Memory B cell (primary cell): ENCODE measurements around the gene CES2.

ENCODE experiments used
- ATAC-seq: fragments of 150-1000 bp; cut with Tn5 transposase; 2 replicates; pipeline ENCODE4 v1.10.0; 2021; ENCODE audit warnings: low read depth, mild to moderate bottlenecking, moderate library complexity
- DNase-seq, 2 donors: peaks; one replicate each; pipeline ENCODE4 v3.0.0; 2022; ENCODE audit warnings: low spot score in 2 of 2
- H3K27ac Mint-ChIP-seq: one replicate; pipeline ENCODE4 v1.8.0; 2022; ENCODE audit warnings: mild to moderate bottlenecking, moderate library complexity, mixed read lengths
- H3K27me3 Mint-ChIP-seq: one replicate; pipeline ENCODE4 v1.8.0; 2022; ENCODE audit warnings: mixed read lengths
- H3K36me3 Mint-ChIP-seq: one replicate; pipeline ENCODE4 v1.8.0; 2022; ENCODE audit warnings: mild to moderate bottlenecking, mixed read lengths
- H3K4me1 Mint-ChIP-seq: one replicate; pipeline ENCODE4 v1.8.0; 2022; ENCODE audit warnings: mixed read lengths
- H3K4me3 Mint-ChIP-seq: one replicate; pipeline ENCODE4 v1.8.0; 2022; ENCODE audit warnings: mild to moderate bottlenecking, moderate library complexity, mixed read lengths
- H3K9me3 Mint-ChIP-seq: one replicate; pipeline ENCODE4 v1.8.0; 2022; ENCODE audit warnings: mixed read lengths

CES2 gene

GRCh38 chr16:66898933-66899309 lies 36.4 kb upstream of the CES2 start:
- no peaks in the 10 kb centered on the region for H3K9me3 Mint-ChIP-seq
- H3K4me1 Mint-ChIP-seq: peaks cover 5% of the 10 kb centered on the region
- H3K4me3 Mint-ChIP-seq: no peak overlapping the region
- DNase-seq (no peak), ATAC-seq (no peak)
- no peak overlapping the region for H3K27ac Mint-ChIP-seq
- peaks cover 2% of the 10 kb centered on the region for H3K27me3 Mint-ChIP-seq
- no peaks in the 10 kb centered on the region for H3K36me3 Mint-ChIP-seq

DNA sequence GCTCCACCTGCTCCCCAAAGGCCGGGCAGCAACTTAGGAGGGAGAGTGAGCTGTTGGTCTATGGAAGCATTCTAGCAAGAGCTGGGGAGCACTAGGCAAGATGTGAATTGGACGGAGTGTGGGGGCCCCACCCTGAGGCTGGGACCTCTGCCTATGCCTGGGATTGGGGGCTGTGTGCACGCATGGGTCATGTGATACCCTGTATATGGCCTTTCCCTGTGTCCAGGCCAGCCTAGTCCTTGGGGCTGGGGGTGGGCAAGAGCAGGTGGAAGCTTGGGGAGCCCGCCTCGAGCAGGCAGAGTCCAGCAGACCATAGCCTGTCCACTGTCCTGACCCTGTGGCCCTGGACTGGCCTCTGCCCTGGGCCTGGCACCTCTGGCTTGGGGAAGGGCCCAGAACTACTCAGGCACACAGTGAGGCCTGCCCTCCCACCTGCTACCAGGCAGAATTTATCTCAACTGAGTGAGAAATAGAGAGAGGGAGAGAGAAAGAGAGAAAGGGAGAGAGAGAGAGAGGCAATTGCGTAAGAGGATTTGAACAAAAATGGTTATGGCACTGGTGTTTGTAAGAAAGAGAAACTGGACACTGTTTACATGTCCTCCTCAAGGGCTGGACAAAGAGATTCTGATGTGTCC lies 35.9 kb upstream of the CES2 start:
- Mint-ChIP-seq H3K27ac (no peak overlapping the region), H3K9me3 (no peaks in the 10 kb centered on the region)

DNA sequence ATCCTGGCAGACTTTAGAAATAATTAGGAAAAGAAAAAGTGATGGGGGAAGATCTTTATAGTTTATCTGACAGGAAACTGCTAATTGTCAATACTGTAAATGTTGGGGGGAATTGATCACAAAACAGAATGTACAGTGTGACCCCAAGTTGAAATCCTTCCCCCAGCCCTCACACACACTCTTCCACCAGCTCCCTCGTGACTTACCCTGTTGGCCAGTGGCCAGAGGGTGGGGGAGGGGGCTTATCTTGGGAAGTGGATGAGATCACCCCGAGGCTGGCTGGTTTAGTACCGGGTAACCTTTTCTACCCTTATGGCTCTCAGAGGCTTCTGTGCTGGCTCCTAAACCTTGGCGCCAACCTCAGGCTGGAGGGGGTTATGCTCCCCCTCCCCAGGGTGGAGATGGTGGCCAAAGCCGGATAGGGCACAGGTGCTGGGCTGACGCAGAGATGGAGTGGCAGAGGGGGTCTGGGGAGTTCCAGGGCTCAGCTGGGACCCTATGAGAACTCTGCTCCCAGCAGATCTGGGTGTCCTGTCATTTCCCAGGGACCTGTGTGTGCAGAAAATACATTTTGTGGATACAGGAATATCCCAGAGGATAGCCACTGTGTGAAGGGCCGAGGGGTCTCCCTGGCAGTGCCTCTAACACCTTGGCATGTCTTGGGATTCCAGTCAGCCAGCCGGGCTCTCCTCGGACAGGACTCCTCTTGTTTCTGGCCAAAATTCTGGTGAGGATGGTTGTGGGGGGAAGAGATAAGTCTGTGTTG lies 35.2 kb upstream of the CES2 start:
- ATAC-seq (no peak), DNase-seq (no peak)
- no peak overlapping the region for H3K27ac Mint-ChIP-seq

More for the DNA sequence above, 35.9 kb upstream of the CES2 start:
- Mint-ChIP-seq H3K4me3 (no peak overlapping the region), H3K4me1 (peaks cover 5% of the 10 kb centered on the region), H3K36me3 (no peaks in the 10 kb centered on the region), H3K27me3 (peaks cover 2% of the 10 kb centered on the region)
- ATAC-seq: no peak
- no peak for DNase-seq

GRCh38 chr16:66900721-66901441 lies 34.4 kb upstream of the CES2 start:
- ATAC-seq (no peak), DNase-seq (no peak)
- no peaks in the 10 kb centered on the region for H3K9me3 Mint-ChIP-seq
- peaks cover 2% of the 10 kb centered on the region for H3K4me1 Mint-ChIP-seq
- no peaks in the 10 kb centered on the region for H3K36me3 Mint-ChIP-seq
- H3K27ac Mint-ChIP-seq: no peak overlapping the region
- no peak overlapping the region for H3K4me3 Mint-ChIP-seq
- H3K27me3 Mint-ChIP-seq: peaks cover 2% of the 10 kb centered on the region

More for the DNA sequence above, 35.2 kb upstream of the CES2 start:
- no peaks in the 10 kb centered on the region for H3K9me3 Mint-ChIP-seq
- no peak overlapping the region for H3K4me3 Mint-ChIP-seq
- H3K36me3 Mint-ChIP-seq: no peaks in the 10 kb centered on the region
- peaks cover 5% of the 10 kb centered on the region for H3K4me1 Mint-ChIP-seq
- H3K27me3 Mint-ChIP-seq: peaks cover 2% of the 10 kb centered on the region

DNA sequence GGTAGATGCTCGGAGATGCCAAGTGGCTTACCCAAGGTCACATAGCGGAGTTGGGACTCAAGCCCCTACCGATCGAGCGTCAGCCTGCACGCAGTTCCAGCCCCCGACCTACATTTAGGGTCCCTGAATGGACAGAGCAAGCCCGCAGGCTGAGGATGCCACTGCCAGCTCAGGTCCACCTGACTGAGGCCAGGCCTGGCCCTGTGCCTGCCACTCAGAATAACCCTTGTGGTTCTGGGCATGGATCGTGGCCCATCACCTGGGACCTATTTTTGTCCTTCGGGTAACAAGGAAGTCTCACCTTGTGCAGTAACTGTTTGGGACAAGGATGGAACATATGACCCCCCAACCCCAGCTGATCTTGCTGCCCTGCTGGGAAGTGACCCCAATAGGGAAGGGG lies 33.7 kb upstream of the CES2 start:
- Mint-ChIP-seq H3K27ac (no peak overlapping the region), H3K4me3 (no peak overlapping the region), H3K9me3 (no peaks in the 10 kb centered on the region), H3K4me1 (no peaks in the 10 kb centered on the region), H3K36me3 (no peaks in the 10 kb centered on the region), H3K27me3 (peaks cover 2% of the 10 kb centered on the region)
- DNase-seq: no peak
- ATAC-seq: no peak

GRCh38 chr16:66902648-66903543 lies 32.4 kb upstream of the CES2 start:
- Mint-ChIP-seq H3K9me3 (no peaks in the 10 kb centered on the region), H3K4me1 (no peaks in the 10 kb centered on the region), H3K27me3 (peaks cover 2% of the 10 kb centered on the region), H3K27ac (no peak overlapping the region), H3K4me3 (no peak overlapping the region), H3K36me3 (no peaks in the 10 kb centered on the region)
- no peak for DNase-seq
- ATAC-seq: no peak

- H3K4me3 Mint-ChIP-seq: no peak overlapping the region
- H3K9me3 Mint-ChIP-seq: no peaks in the 10 kb centered on the region
- no peaks in the 10 kb centered on the region for H3K36me3 Mint-ChIP-seq
- ATAC-seq (no peak), DNase-seq (no peak)
- peaks cover 2% of the 10 kb centered on the region for H3K27me3 Mint-ChIP-seq
- no peak overlapping the region for H3K27ac Mint-ChIP-seq
- no peaks in the 10 kb centered on the region for H3K4me1 Mint-ChIP-seq
Observed at GRCh38 chr16:66903544-66904427, 31.5 kb upstream of the CES2 start.

DNA sequence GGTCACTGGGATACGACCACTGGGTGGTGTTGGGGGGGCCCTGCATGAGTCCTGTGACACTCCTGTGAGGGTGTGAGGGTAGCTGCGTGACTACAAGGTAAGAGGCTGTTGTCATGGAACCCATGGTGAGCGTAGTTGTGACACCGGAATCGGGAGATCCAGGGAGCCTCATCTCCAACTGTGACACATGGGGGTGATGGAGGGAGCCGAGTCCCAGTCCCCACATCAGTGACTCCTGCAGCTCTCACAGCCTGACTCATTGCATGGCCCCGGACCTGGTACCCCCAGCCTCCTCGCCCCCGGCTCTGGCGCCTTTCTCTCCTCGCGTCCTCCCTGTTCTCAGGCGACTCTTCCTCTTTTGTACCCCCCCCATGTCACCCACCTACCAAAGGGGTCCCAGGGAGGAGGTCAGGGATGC lies 30.9 kb upstream of the CES2 start:
- Mint-ChIP-seq H3K9me3 (no peaks in the 10 kb centered on the region), H3K36me3 (no peaks in the 10 kb centered on the region), H3K27me3 (peaks cover 2% of the 10 kb centered on the region), H3K4me3 (no peak overlapping the region), H3K4me1 (no peaks in the 10 kb centered on the region), H3K27ac (no peak overlapping the region)
- DNase-seq: no peak
- no peak for ATAC-seq

DNA sequence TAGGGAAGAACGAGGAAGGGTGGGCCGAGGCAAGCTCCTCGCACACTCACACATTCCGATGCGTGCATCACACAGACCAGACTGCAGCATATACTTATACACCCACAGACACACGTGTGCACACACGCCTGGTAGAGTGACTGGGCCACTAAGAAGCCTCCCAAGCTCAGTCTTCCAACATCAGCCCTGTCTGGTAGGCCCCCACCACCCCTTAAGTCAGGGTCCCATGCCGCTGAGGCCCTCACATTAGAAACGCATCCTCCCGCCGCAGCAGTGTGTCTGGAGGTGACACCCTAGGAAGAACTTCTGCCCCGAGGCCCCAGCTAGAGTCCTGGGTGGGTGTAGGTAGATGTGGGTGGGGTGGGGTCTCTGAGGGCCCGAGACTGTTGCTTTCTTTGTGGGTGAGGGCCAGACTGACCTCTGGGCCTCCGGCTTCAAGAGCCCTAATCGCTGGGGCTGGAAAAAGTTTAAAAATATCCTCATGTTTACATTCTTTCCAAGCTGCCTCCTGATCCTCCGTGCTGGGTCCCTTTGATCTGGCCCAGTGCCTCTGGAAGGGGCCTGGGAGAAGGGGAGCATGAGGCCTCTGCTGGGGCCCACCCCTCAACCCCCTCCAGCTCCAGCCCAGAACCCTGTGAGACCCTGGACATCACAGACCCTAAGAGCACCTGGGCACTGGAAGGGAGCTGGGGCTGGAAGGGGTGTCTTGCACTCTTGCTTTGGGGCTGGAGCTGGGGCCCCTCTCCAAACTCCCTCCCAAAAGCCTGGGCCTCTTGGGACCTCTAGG lies 30.3 kb upstream of the CES2 start:
- peaks cover 6% of the 10 kb centered on the region for H3K27me3 Mint-ChIP-seq
- H3K9me3 Mint-ChIP-seq: no peaks in the 10 kb centered on the region
- no peak for DNase-seq
- no peaks in the 10 kb centered on the region for H3K36me3 Mint-ChIP-seq
- no peak for ATAC-seq
- no peak overlapping the region for H3K27ac Mint-ChIP-seq
- no peak overlapping the region for H3K4me3 Mint-ChIP-seq
- no peaks in the 10 kb centered on the region for H3K4me1 Mint-ChIP-seq

GRCh38 chr16:66905633-66906539 lies 29.4 kb upstream of the CES2 start:
- Mint-ChIP-seq H3K36me3 (no peaks in the 10 kb centered on the region), H3K9me3 (no peaks in the 10 kb centered on the region), H3K4me1 (no peaks in the 10 kb centered on the region), H3K27ac (no peak overlapping the region), H3K4me3 (no peak overlapping the region), H3K27me3 (peaks cover 8% of the 10 kb centered on the region)
- DNase-seq (no peak), ATAC-seq (no peak)

- H3K36me3 Mint-ChIP-seq: no peaks in the 10 kb centered on the region
- no peak for ATAC-seq
- H3K9me3 Mint-ChIP-seq: no peaks in the 10 kb centered on the region
- H3K4me3 Mint-ChIP-seq: no peak overlapping the region
- no peaks in the 10 kb centered on the region for H3K4me1 Mint-ChIP-seq
- DNase-seq: no peak
- peaks cover 10% of the 10 kb centered on the region for H3K27me3 Mint-ChIP-seq
- no peak overlapping the region for H3K27ac Mint-ChIP-seq
Observed at GRCh38 chr16:66906916-66907836, 28.1 kb upstream of the CES2 start.
